WTC11 (cell line): Measurements from ENCODE around the gene HTT-AS. TPM values are rescaled to one million over a fixed set of nuclear protein-coding genes. Genes with fewer than 3 reads are reported as not detected.

Source experiments
- ATAC-seq: fragments of 200-7000 bp; cut with Tn5 transposase; 2 replicates; pipeline ENCODE4 v1.10.0; 2021; ENCODE audit warnings: mild to moderate bottlenecking, moderate library complexity
- CTCF ChIA-PET: fragments of 300-600 bp; sonication (Branson Sonifier 250); formaldehyde crosslinking; loops from one replicate; lab custom pipeline; 2021; ENCODE audit warnings: antibody characterized with exemption; lab: Charles Lee
- POLR2A ChIA-PET: fragments of 350-600 bp; sonication (Branson Sonifier 250); formaldehyde crosslinking; loops from one replicate; lab custom pipeline; 2021; ENCODE audit warnings: antibody characterized with exemption; lab: Charles Lee
- DNase-seq: peaks from one replicate; pipeline ENCODE4 v3.0.0; 2021; ENCODE audit warnings: low spot score
- H3K27ac Mint-ChIP-seq: 2 replicates; pipeline ENCODE4 v1.8.0; 2021; ENCODE audit warnings: mixed read lengths
- H3K27me3 Mint-ChIP-seq: 2 replicates; pipeline ENCODE4 v1.8.0; 2021; ENCODE audit warnings: low read depth, mild to moderate bottlenecking, moderate library complexity, mixed read lengths
- H3K36me3 Mint-ChIP-seq: 2 replicates; pipeline ENCODE4 v1.8.0; 2021; ENCODE audit warnings: mixed read lengths
- H3K4me1 Mint-ChIP-seq: 2 replicates; pipeline ENCODE4 v1.8.0; 2022; ENCODE audit warnings: mixed read lengths
- H3K4me3 Mint-ChIP-seq: 2 replicates; pipeline ENCODE4 v1.8.0; 2021; ENCODE audit warnings: mild to moderate bottlenecking, moderate library complexity, mixed read lengths
- H3K9me3 Mint-ChIP-seq: 2 replicates; pipeline ENCODE4 v1.8.0; 2021; ENCODE audit warnings: mixed read lengths
- AFF4 ChIP-seq: sonication (generic); formaldehyde crosslinking; IDR thresholded peaks from 2 replicates; pipeline ENCODE4 v1.8.1; 2023; ENCODE audit warnings: mild to moderate bottlenecking, missing genetic modification reagents, borderline replicate concordance
- ATF3 ChIP-seq: sonication (generic); formaldehyde crosslinking; conservative IDR thresholded peaks from 2 replicates; pipeline ENCODE4 v1.8.1; 2022; ENCODE audit warnings: mild to moderate bottlenecking, missing genetic modification reagents
- CREB1 ChIP-seq: sonication (generic); formaldehyde crosslinking; IDR thresholded peaks from 2 replicates; pipeline ENCODE4 v1.8.0; 2023; ENCODE audit warnings: mild to moderate bottlenecking, missing genetic modification reagents
- E2F4 ChIP-seq: sonication (generic); formaldehyde crosslinking; IDR thresholded peaks from 2 replicates; pipeline ENCODE4 v1.8.1; 2022; ENCODE audit warnings: low read depth, mild to moderate bottlenecking, moderate library complexity, missing genetic modification reagents, borderline replicate concordance
- ELF4 ChIP-seq: sonication (generic); formaldehyde crosslinking; IDR thresholded peaks from 2 replicates; pipeline ENCODE4 v1.8.1; 2022; ENCODE audit warnings: low read depth, mild to moderate bottlenecking, moderate library complexity, missing genetic modification reagents
- EMX1 ChIP-seq: fragments of 250-450 bp; sonication (Bioruptor Pico); IDR thresholded peaks from 2 replicates; pipeline ENCODE4 v1.8.0; 2021; ENCODE audit warnings: mild to moderate bottlenecking
- ERG ChIP-seq: fragments of 250-450 bp; sonication (Bioruptor Pico); IDR thresholded peaks from 2 replicates; pipeline ENCODE4 v1.8.0; 2021; ENCODE audit warnings: mild to moderate bottlenecking
- GRHL2 ChIP-seq: fragments of 250-450 bp; sonication (Bioruptor Pico); IDR thresholded peaks from 2 replicates; pipeline ENCODE4 v1.8.0; 2022; ENCODE audit warnings: mild to moderate bottlenecking, moderate library complexity; ENCODE audit not compliant: insufficient replicate concordance, severe bottlenecking
- GTF2I ChIP-seq: fragments of 250-450 bp; sonication (Bioruptor Pico); conservative IDR thresholded peaks from 2 replicates; pipeline ENCODE4 v1.4.0; 2021; ENCODE audit warnings: mild to moderate bottlenecking
- HMGA2 ChIP-seq: fragments of 250-450 bp; sonication (Bioruptor Pico); IDR thresholded peaks from 2 replicates; pipeline ENCODE4 v1.4.0; 2021; ENCODE audit warnings: mild to moderate bottlenecking, moderate library complexity
- IRF1 ChIP-seq: sonication (generic); formaldehyde crosslinking; IDR thresholded peaks from 2 replicates; pipeline ENCODE4 v1.8.0; 2023; ENCODE audit warnings: missing genetic modification reagents
- JAZF1 ChIP-seq: fragments of 250-450 bp; sonication (Bioruptor Pico); IDR thresholded peaks from 2 replicates; pipeline ENCODE4 v1.9.0; 2021; ENCODE audit warnings: moderate library complexity, mild to moderate bottlenecking, inconsistent platforms
- KAT7 ChIP-seq: sonication (generic); formaldehyde crosslinking; IDR thresholded peaks from 2 replicates; pipeline ENCODE4 v1.8.1; 2023; ENCODE audit warnings: missing genetic modification reagents, mild to moderate bottlenecking, borderline replicate concordance
- NFE2L1 ChIP-seq: sonication (generic); formaldehyde crosslinking; IDR thresholded peaks from 2 replicates; pipeline ENCODE4 v1.8.1; 2023; ENCODE audit warnings: missing genetic modification reagents
- NR1H2 ChIP-seq: sonication (generic); formaldehyde crosslinking; IDR thresholded peaks from 2 replicates; pipeline ENCODE4 v1.9.0; 2021; ENCODE audit warnings: mild to moderate bottlenecking, moderate library complexity, missing genetic modification reagents
- OVOL2 ChIP-seq: fragments of 250-450 bp; sonication (Bioruptor Pico); IDR thresholded peaks from 2 replicates; pipeline ENCODE4 v1.9.0; 2021; ENCODE audit warnings: mild to moderate bottlenecking, borderline replicate concordance
- RORB ChIP-seq: fragments of 250-450 bp; sonication (Bioruptor Pico); IDR thresholded peaks from 2 replicates; pipeline ENCODE4 v1.9.0; 2021; ENCODE audit warnings: mild to moderate bottlenecking
- SP1 ChIP-seq: sonication (generic); formaldehyde crosslinking; conservative IDR thresholded peaks from 2 replicates; pipeline ENCODE4 v1.8.1; 2022; ENCODE audit warnings: missing genetic modification reagents
- TP53 ChIP-seq: sonication (generic); formaldehyde crosslinking; IDR thresholded peaks from 2 replicates; pipeline ENCODE4 v1.8.1; 2023; ENCODE audit warnings: mild to moderate bottlenecking, missing genetic modification reagents
- ZNF121 ChIP-seq: sonication (generic); formaldehyde crosslinking; IDR thresholded peaks from 2 replicates; pipeline ENCODE4 v1.8.0; 2023; ENCODE audit warnings: missing genetic modification reagents
- ZNF232 ChIP-seq: sonication (generic); formaldehyde crosslinking; IDR thresholded peaks from 2 replicates; pipeline ENCODE4 v1.8.0; 2022; ENCODE audit warnings: mild to moderate bottlenecking, missing genetic modification reagents
- ZNF396 ChIP-seq: fragments of 250-450 bp; sonication (Bioruptor Pico); IDR thresholded peaks from 2 replicates; pipeline ENCODE4 v1.8.0; 2021; ENCODE audit warnings: mild to moderate bottlenecking, moderate library complexity, borderline replicate concordance
- ZNF425 ChIP-seq: fragments of 250-450 bp; sonication (Bioruptor Pico); conservative IDR thresholded peaks from 2 replicates; pipeline ENCODE4 v1.9.0; 2021; ENCODE audit warnings: mild to moderate bottlenecking
- ZNF532 ChIP-seq: fragments of 250-450 bp; sonication (Bioruptor Pico); IDR thresholded peaks from 2 replicates; pipeline ENCODE4 v1.9.0; 2021; ENCODE audit warnings: mild to moderate bottlenecking, borderline replicate concordance
- total RNA-seq: library from RNA; stranded (reverse); gene quantifications from 3 replicates; pipeline ENCODE4 v1.2.3, GENCODE V29; 2021

Gene HTT-AS
- total RNA-seq, 1 experiment from 2014 or later: not detected

GRCh38 chr4:3085948-3086670 lies 11.8 kb upstream of the HTT-AS start:
- Mint-ChIP-seq H3K27me3 (no peaks in the 10 kb centered on the region), H3K4me3 (no peak overlapping the region), H3K27ac (0 out of 2 replicates have a peak overlapping the region, but pooled peaks have one; percentile 5), H3K36me3 (peaks cover 33% of the 10 kb centered on the region), H3K9me3 (peaks cover 5% of the 10 kb centered on the region), H3K4me1 (no peaks in the 10 kb centered on the region)
- TF ChIP-seq HMGA2 (CRISPR knock-in tag) (no peak), ZNF396 (no peak), ZNF121 (CRISPR knock-in tag) (no peak), NR1H2 (CRISPR knock-in tag) (no peak), ZNF532 (CRISPR knock-in tag) (no peak), ERG (CRISPR knock-in tag) (no peak), ELF4 (no peak), TP53 (CRISPR knock-in tag) (no peak), OVOL2 (CRISPR knock-in tag) (no peak), NFE2L1 (no peak), CREB1 (CRISPR knock-in tag) (no peak), SP1 (CRISPR knock-in tag) (no peak), JAZF1 (CRISPR knock-in tag) (no peak), EMX1 (no peak), RORB (CRISPR knock-in tag) (no peak), GTF2I (no peak), KAT7 (no peak), E2F4 (CRISPR knock-in tag) (no peak), IRF1 (CRISPR knock-in tag) (no peak), ATF3 (CRISPR knock-in tag) (no peak)
- ChIA-PET POLR2A (no interaction called here), CTCF (no interaction called here)
- DNase-seq (no peak), ATAC-seq (no peak)

GRCh38 chr4:3083732-3084131 lies 9.4 kb upstream of the HTT-AS start:
- ATAC-seq: no peak
- Mint-ChIP-seq H3K4me1 (no peaks in the 10 kb centered on the region), H3K27me3 (no peaks in the 10 kb centered on the region), H3K27ac (no peak overlapping the region; the same call in 1 of the 2 replicates), H3K4me3 (no peak overlapping the region), H3K9me3 (peaks cover 5% of the 10 kb centered on the region), H3K36me3 (peaks cover 20% of the 10 kb centered on the region)
- ChIA-PET POLR2A (no interaction called here), CTCF (no interaction called here)
- no peak for DNase-seq
- TF ChIP-seq ZNF425 (CRISPR knock-in tag) (no peak), AFF4 (no peak), GRHL2 (CRISPR knock-in tag) (no peak), ZNF232 (CRISPR knock-in tag) (no peak)
